HEK293 (cell line): ENCODE results near the gene CACHD1.

Experiments used
- CTCF ChIA-PET: fragments of 350-600 bp; formaldehyde crosslinking; extraction: SDS; loops from one replicate; lab custom pipeline; 2021; ENCODE audit warnings: antibody characterized with exemption; lab: Yijun Ruan, JAX
- POLR2A ChIA-PET: fragments of 300-600 bp; formaldehyde crosslinking; extraction: SDS; loops from one replicate; lab custom pipeline; 2020; ENCODE audit warnings: antibody characterized with exemption, inconsistent platforms; lab: Yijun Ruan, JAX
- H3K27ac ChIP-seq: fragments of 200-500 bp; sonication (Bioruptor generic); 2 replicates; pipeline ENCODE4 v1.5.1; 2014; ENCODE audit warnings: low read depth, low read length, control low read depth, inconsistent platforms; ENCODE audit errors: extremely low read depth
- H3K36me3 ChIP-seq, 2 experiments: fragments of 200-500 bp in 1 of 2; sonication (Bioruptor generic) in 1 of 2; 1 replicate in 1 of 2; 2 replicates in 1 of 2; pipeline ENCODE4 v1.5.1; 2014 to 2017; ENCODE audit warnings: inconsistent platforms in 2 of 2, low read length in 2 of 2; ENCODE audit not compliant: control insufficient read depth in 2 of 2, insufficient read depth in 1 of 2
- H3K4me1 ChIP-seq: fragments of 200-500 bp; sonication (Bioruptor generic); 2 replicates; pipeline ENCODE4 v1.5.1; 2014; ENCODE audit warnings: mild to moderate bottlenecking, low read length, inconsistent platforms; ENCODE audit not compliant: control insufficient read depth, insufficient read depth
- H3K4me3 ChIP-seq: 2 replicates; pipeline ENCODE4 v1.5.1; 2011; ENCODE audit warnings: low read depth, mild to moderate bottlenecking, control low read depth, low read length, moderate library complexity
- H3K9me3 ChIP-seq: fragments of 200-500 bp; sonication (Bioruptor generic); 2 replicates; pipeline ENCODE4 v1.5.1; 2014; ENCODE audit warnings: low read depth, low read length, inconsistent platforms; ENCODE audit not compliant: control insufficient read depth, insufficient read depth
- FEZF1 ChIP-seq: fragments of 450-650 bp; formaldehyde crosslinking; IDR thresholded peaks from 2 replicates; pipeline ENCODE4 v1.5.1; 2016; ENCODE audit warnings: missing biosample characterization, missing genetic modification characterization
- GLI4 ChIP-seq: fragments of 450-650 bp; formaldehyde crosslinking; IDR thresholded peaks from 2 replicates; pipeline ENCODE4 v1.5.1; 2016; ENCODE audit warnings: missing biosample characterization, missing genetic modification characterization
- GLIS1 ChIP-seq: fragments of 450-650 bp; formaldehyde crosslinking; IDR thresholded peaks from 2 replicates; pipeline ENCODE4 v1.5.1; 2016; ENCODE audit warnings: missing biosample characterization, missing genetic modification characterization
- INSM2 ChIP-seq: fragments of 450-650 bp; formaldehyde crosslinking; IDR thresholded peaks from 2 replicates; pipeline ENCODE4 v1.5.1; 2016; ENCODE audit warnings: missing biosample characterization, missing genetic modification characterization
- OVOL3 ChIP-seq: fragments of 450-650 bp; formaldehyde crosslinking; IDR thresholded peaks from 2 replicates; pipeline ENCODE4 v1.5.1; 2016; ENCODE audit warnings: missing biosample characterization, missing genetic modification characterization
- PATZ1 ChIP-seq: fragments of 450-650 bp; formaldehyde crosslinking; IDR thresholded peaks from 2 replicates; pipeline ENCODE4 v1.5.1; 2016; ENCODE audit warnings: missing biosample characterization, missing genetic modification characterization
- PRDM1 ChIP-seq: fragments of 450-650 bp; formaldehyde crosslinking; IDR thresholded peaks from 2 replicates; pipeline ENCODE4; 2016; ENCODE audit warnings: missing biosample characterization, missing genetic modification characterization
- PRDM2 ChIP-seq: fragments of 450-650 bp; formaldehyde crosslinking; IDR thresholded peaks from 2 replicates; pipeline ENCODE4 v1.5.1; 2016; ENCODE audit warnings: missing biosample characterization, missing genetic modification characterization, borderline replicate concordance
- ZBTB11 ChIP-seq: fragments of 450-650 bp; formaldehyde crosslinking; conservative IDR thresholded peaks from 2 replicates; pipeline ENCODE4 v1.5.1; 2016; ENCODE audit warnings: low read depth, missing biosample characterization, missing genetic modification characterization
- ZBTB20 ChIP-seq: fragments of 450-650 bp; formaldehyde crosslinking; IDR thresholded peaks from 2 replicates; pipeline ENCODE4 v1.5.1; 2016; ENCODE audit warnings: missing biosample characterization, missing genetic modification characterization
- ZBTB48 ChIP-seq: fragments of 450-650 bp; formaldehyde crosslinking; IDR thresholded peaks from 2 replicates; pipeline ENCODE4 v1.5.1; 2016; ENCODE audit warnings: missing biosample characterization, missing genetic modification characterization
- ZNF10 ChIP-seq: fragments of 450-650 bp; formaldehyde crosslinking; IDR thresholded peaks from 2 replicates; pipeline ENCODE4 v1.5.1; 2017; ENCODE audit warnings: missing biosample characterization, missing genetic modification characterization
- ZNF184 ChIP-seq: fragments of 450-650 bp; IDR thresholded peaks from 2 replicates; pipeline ENCODE4 v1.5.1; 2018; ENCODE audit warnings: missing biosample characterization, mild to moderate bottlenecking, missing genetic modification characterization
- ZNF214 ChIP-seq: fragments of 450-650 bp; formaldehyde crosslinking; IDR thresholded peaks from 2 replicates; pipeline ENCODE4 v1.5.1; 2017; ENCODE audit warnings: missing biosample characterization, mild to moderate bottlenecking, missing genetic modification characterization, borderline replicate concordance
- ZNF350 ChIP-seq: fragments of 450-650 bp; formaldehyde crosslinking; IDR thresholded peaks from 2 replicates; pipeline ENCODE4 v1.5.0; 2017; ENCODE audit warnings: missing biosample characterization, mild to moderate bottlenecking, missing genetic modification characterization
- ZNF416 ChIP-seq: fragments of 450-650 bp; formaldehyde crosslinking; IDR thresholded peaks from 2 replicates; pipeline ENCODE4 v1.5.1; 2016; ENCODE audit warnings: missing biosample characterization, missing genetic modification characterization
- ZNF645 ChIP-seq: fragments of 450-650 bp; formaldehyde crosslinking; IDR thresholded peaks from 2 replicates; pipeline ENCODE4; 2016; ENCODE audit warnings: missing biosample characterization, missing genetic modification characterization
- ZNF707 ChIP-seq: fragments of 450-650 bp; formaldehyde crosslinking; IDR thresholded peaks from 2 replicates; pipeline ENCODE4 v1.5.1; 2016; ENCODE audit warnings: missing biosample characterization, missing genetic modification characterization
- ZNF843 ChIP-seq: fragments of 450-650 bp; formaldehyde crosslinking; IDR thresholded peaks from 2 replicates; pipeline ENCODE4 v1.5.1; 2016; ENCODE audit warnings: missing biosample characterization, missing genetic modification characterization
- ZSCAN30 ChIP-seq: fragments of 450-650 bp; IDR thresholded peaks from 2 replicates; pipeline ENCODE4 v1.5.1; 2018; ENCODE audit warnings: missing biosample characterization, mild to moderate bottlenecking, missing genetic modification characterization, moderate library complexity

Gene CACHD1

GRCh38 chr1:64470665-64471217, 812 bp downstream of the CACHD1 start (continued):
- TF ChIP-seq PRDM2 (tag by site-specific recombination): no peak
- TF ChIP-seq PATZ1: no peak
- TF ChIP-seq ZSCAN30 (tag by site-specific recombination): 0 out of 2 replicates have a peak, but pooled peaks have one; percentile 21
- no peak for TF ChIP-seq OVOL3 (tag by site-specific recombination)
- TF ChIP-seq GLIS1: peak; percentile 19; the same call in 1 of the 2 replicates
- TF ChIP-seq ZBTB48: 0 out of 2 replicates have a peak, but pooled peaks have one; percentile 46
- TF ChIP-seq ZNF10: no peak
- peak; percentile 59; the same call in 1 of the 2 replicates for TF ChIP-seq GLI4 (tag by site-specific recombination)
- peak; percentile 84; the same call in 1 of the 2 replicates for TF ChIP-seq ZBTB20 (tag by site-specific recombination)
- TF ChIP-seq ZNF707 (tag by site-specific recombination): peak; percentile 81
- no peak for TF ChIP-seq ZNF350 (tag by site-specific recombination)
- TF ChIP-seq ZBTB11 (tag by site-specific recombination): peak; percentile 59

- ChIA-PET POLR2A (no interaction called here), CTCF (interaction anchor here (2.2 kb wide), 1 partner anchor 16 kb away, joined by 8 read pairs; no protein-coding TSS in a partner anchor)
- Histone ChIP-seq H3K4me3 (peak overlapping the region; percentile 72), H3K9me3 (no peaks in the 10 kb centered on the region), H3K27ac (peak overlapping the region; percentile 99), H3K4me1 (peaks cover 29% of the 10 kb centered on the region), H3K36me3 (no peaks in the 10 kb centered on the region; a peak in 1 of 3 replicates)
- TF ChIP-seq INSM2 (tag by site-specific recombination): peak; percentile 13; the same call in 1 of the 2 replicates
- TF ChIP-seq GLIS1: peak; percentile 67; the same call in 1 of the 2 replicates
- TF ChIP-seq ZNF843: peak; percentile 53; the same call in 1 of the 2 replicates
- no peak for TF ChIP-seq ZNF214 (tag by site-specific recombination)
- TF ChIP-seq FEZF1: peak; percentile 81
- no peak for TF ChIP-seq ZNF416 (tag by site-specific recombination)
- no peak for TF ChIP-seq ZNF645 (tag by site-specific recombination)
- TF ChIP-seq PRDM1 (tag by site-specific recombination): 0 out of 2 replicates have a peak, but pooled peaks have one; percentile 3
- peak; percentile 64; the same call in 1 of the 2 replicates for TF ChIP-seq ZNF184 (tag by site-specific recombination)
Measured at GRCh38 chr1:64471218-64472039, 1.5 kb downstream of the CACHD1 start.
